Peyer's patch (tissue), 4 donors: ENCODE measurements around the gene PDAP1.

Experiments used
- CTCF ChIP-seq, 6 experiments: fragments of 450-650 bp in 4 of 6; fragments of 200-600 bp in 2 of 6; sonication (generic) in 1 of 6; IDR thresholded peaks; one replicate each; pipeline ENCODE4 v1.5.1; 2017 to 2019; ENCODE audit warnings: antibody characterized with exemption in 6 of 6, mild to moderate bottlenecking in 3 of 6, moderate library complexity in 1 of 6
- POLR2A ChIP-seq, 2 donors: fragments of 450-650 bp; IDR thresholded peaks; one replicate each; pipeline ENCODE4 v1.5.1; 2017; ENCODE audit warnings: antibody characterized with exemption in 2 of 2, mild to moderate bottlenecking in 2 of 2, moderate library complexity in 2 of 2

GRCh38 chr7:99408379-99409191 lies at the start of gene PDAP1, which contains the start of gene BUD31:
- TF ChIP-seq CTCF (IDR thresholded peaks at IDR 0.05) (peak in 4 of 6 experiments; percentile 32 to 56 (median 52)), POLR2A (IDR thresholded peaks at IDR 0.05) (peak; percentile 74 to 95)
